Renal pelvis (tissue), 12 donors: ENCODE data around the gene ZNF382. TPM values are rescaled to one million over a fixed set of nuclear protein-coding genes. Genes with fewer than 3 reads are reported as not detected.
"Not testable (repeated sequence)": the region's sequence is repeated elsewhere in the genome, so short reads cannot be mapped to it uniquely, and the experiment has no call there.

Experiments
- DNase-seq: peaks from one replicate; pipeline ENCODE4 v3.0.0-alpha.2; 2013
- long read RNA-seq, 16 experiments: transcript quantifications; one replicate each; lab custom pipeline, GENCODE V29; 2026
- polyA plus RNA-seq, 3 donors: library from polyadenylated mRNA; unstranded; fragments of 120-200 nt; gene quantifications; one replicate each; pipeline ENCODE4 v1.2.1, GENCODE V29; 2013; ENCODE audit not compliant: insufficient read length in 3 of 3

Gene ZNF382
- polyA plus RNA-seq = 10 to 100 TPM in 1 of 3 donors, 1 to 10 TPM in 2; 5.9 to 12.0 (median 8.8) TPM
- long read RNA-seq, donor 1 = 0 reads
- long read RNA-seq, donor 2 = 0 reads
- long read RNA-seq, donor 3, partial matches to known transcripts = 0 of 1 reads
- long read RNA-seq, donor 3, other reads (novel, unspliced or antisense) = 0 of 1 reads
- long read RNA-seq, donor 4 = 0 reads
- long read RNA-seq, donor 5 = 0 reads
- long read RNA-seq, donor 6, partial matches to known transcripts = 0 of 1 reads
- long read RNA-seq, donor 6, other reads (novel, unspliced or antisense) = 0 of 1 reads
- long read RNA-seq, donor 7 = 0 reads
- long read RNA-seq, donor 8, full-length matches to known transcripts = 1 of 1 reads
- long read RNA-seq, donor 8, partial matches to known transcripts = 0 of 1 reads
- long read RNA-seq, donor 8, other reads (novel, unspliced or antisense) = 0 of 1 reads
- long read RNA-seq, donor 9 = 0 reads
- long read RNA-seq, donor 10, partial matches to known transcripts = 0 of 1 reads
- long read RNA-seq, donor 10, other reads (novel, unspliced or antisense) = 0 of 1 reads
- long read RNA-seq, donor 11 = 0 reads
- long read RNA-seq, donor 12, partial matches to known transcripts = 0 of 2 reads
- long read RNA-seq, donor 12, other reads (novel, unspliced or antisense) = 0 of 2 reads
- long read RNA-seq, donor 13, partial matches to known transcripts = 0 of 1 reads
- long read RNA-seq, donor 13, other reads (novel, unspliced or antisense) = 0 of 1 reads
- long read RNA-seq, donor 14 = 0 reads
- long read RNA-seq, donor 15 = 0 reads
- long read RNA-seq, donor 16 = 0 reads

- DNase-seq = peak; percentile 74
These were observed at the start of gene ZNF382 for GRCh38 chr19:36605101-36605876. Gene ZNF382, plus strand, starts transcription at chr19:36605313. Its CDS starts 4,602 bp downstream, at chr19:36609915.

- no peak for DNase-seq
These were observed 40.7 kb upstream of the ZNF382 start for GRCh38 chr19:36564391-36564790.

GRCh38 chr19:36572593-36573019 is 32.5 kb upstream of the ZNF382 start:
- no peak for DNase-seq

- peak; percentile 97 for DNase-seq
These were observed 31.9 kb upstream of the ZNF382 start, which contains the start of gene ZNF529 for GRCh38 chr19:36573020-36573894. Gene ZNF529, minus strand, starts transcription at chr19:36573292. Its CDS starts 946 bp downstream, at chr19:36572346.

GRCh38 chr19:36573895-36574720 is 31.0 kb upstream of the ZNF382 start:
- DNase-seq = peak; percentile 29

GRCh38 chr19:36574741-36575140 is 30.4 kb upstream of the ZNF382 start:
- DNase-seq = no peak

GRCh38 chr19:36577271-36577996 is 27.7 kb upstream of the ZNF382 start:
- no peak for DNase-seq

- no peak for DNase-seq
These were observed 25.9 kb upstream of the ZNF382 start for GRCh38 chr19:36579255-36579654.

- not testable (repeated sequence) for DNase-seq
These were observed 2.4 kb upstream of the ZNF382 start for GRCh38 chr19:36602681-36603080.

GRCh38 chr19:36604656-36605100 is 435 bp upstream of the ZNF382 start:
- DNase-seq = peak; percentile 37

GRCh38 chr19:36605877-36606478 is 865 bp downstream of the ZNF382 start:
- peak; percentile 34 for DNase-seq

- DNase-seq = no peak
These were observed 21.9 kb downstream of the ZNF382 start for GRCh38 chr19:36627057-36627456.

- no peak for DNase-seq
These were observed 30.2 kb downstream of the ZNF382 start for GRCh38 chr19:36635342-36635741.

- DNase-seq = no peak
These were observed 33.9 kb downstream of the ZNF382 start for GRCh38 chr19:36638862-36639510.

GRCh38 chr19:36646746-36647145 is 41.6 kb downstream of the ZNF382 start:
- no peak for DNase-seq

GRCh38 chr19:36652958-36653357 is 47.8 kb downstream of the ZNF382 start:
- no peak for DNase-seq

- no peak for DNase-seq
These were observed 60.7 kb downstream of the ZNF382 start for GRCh38 chr19:36665832-36666231.

- DNase-seq = no peak
These were observed 63.5 kb downstream of the ZNF382 start for GRCh38 chr19:36668646-36669045.
